DND-41 (cell line): ENCODE data around the gene SSTR1.

Source experiments
- EZH2 ChIP-seq: IDR thresholded peaks from 3 replicates; pipeline ENCODE4 v1.6.1; 2012; ENCODE audit warnings: borderline replicate concordance, low read depth, mild to moderate bottlenecking, moderate library complexity, low read length, inconsistent platforms; ENCODE audit not compliant: severe bottlenecking
- TF ChIP-seq, protein P1 (sequence below): IDR thresholded peaks from 2 replicates; pipeline ENCODE4 v1.5.1; 2012; ENCODE audit warnings: borderline replicate concordance, low read length, moderate library complexity, mild to moderate bottlenecking; ENCODE audit not compliant: poor library complexity, severe bottlenecking; ENCODE audit errors: extremely low read depth

GRCh38 chr14:38261620-38262019, 53.9 kb downstream of the SSTR1 start:
- TF ChIP-seq, protein P1, sequence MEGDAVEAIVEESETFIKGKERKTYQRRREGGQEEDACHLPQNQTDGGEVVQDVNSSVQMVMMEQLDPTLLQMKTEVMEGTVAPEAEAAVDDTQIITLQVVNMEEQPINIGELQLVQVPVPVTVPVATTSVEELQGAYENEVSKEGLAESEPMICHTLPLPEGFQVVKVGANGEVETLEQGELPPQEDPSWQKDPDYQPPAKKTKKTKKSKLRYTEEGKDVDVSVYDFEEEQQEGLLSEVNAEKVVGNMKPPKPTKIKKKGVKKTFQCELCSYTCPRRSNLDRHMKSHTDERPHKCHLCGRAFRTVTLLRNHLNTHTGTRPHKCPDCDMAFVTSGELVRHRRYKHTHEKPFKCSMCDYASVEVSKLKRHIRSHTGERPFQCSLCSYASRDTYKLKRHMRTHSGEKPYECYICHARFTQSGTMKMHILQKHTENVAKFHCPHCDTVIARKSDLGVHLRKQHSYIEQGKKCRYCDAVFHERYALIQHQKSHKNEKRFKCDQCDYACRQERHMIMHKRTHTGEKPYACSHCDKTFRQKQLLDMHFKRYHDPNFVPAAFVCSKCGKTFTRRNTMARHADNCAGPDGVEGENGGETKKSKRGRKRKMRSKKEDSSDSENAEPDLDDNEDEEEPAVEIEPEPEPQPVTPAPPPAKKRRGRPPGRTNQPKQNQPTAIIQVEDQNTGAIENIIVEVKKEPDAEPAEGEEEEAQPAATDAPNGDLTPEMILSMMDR, result no peak
- no peak for TF ChIP-seq EZH2
